WTC11 (cell line): ENCODE measurements around the gene NPR3. TPM values are rescaled to one million over a fixed set of nuclear protein-coding genes. Genes with fewer than 3 reads are reported as not detected.

Source experiments
- ATAC-seq: fragments of 200-7000 bp; cut with Tn5 transposase; 2 replicates; pipeline ENCODE4 v1.10.0; 2021; ENCODE audit warnings: mild to moderate bottlenecking, moderate library complexity
- CTCF ChIA-PET: fragments of 300-600 bp; sonication (Branson Sonifier 250); formaldehyde crosslinking; loops from one replicate; lab custom pipeline; 2021; ENCODE audit warnings: antibody characterized with exemption; lab: Charles Lee
- POLR2A ChIA-PET: fragments of 350-600 bp; sonication (Branson Sonifier 250); formaldehyde crosslinking; loops from one replicate; lab custom pipeline; 2021; ENCODE audit warnings: antibody characterized with exemption; lab: Charles Lee
- DNase-seq: peaks from one replicate; pipeline ENCODE4 v3.0.0; 2021; ENCODE audit warnings: low spot score
- H3K27ac Mint-ChIP-seq: 2 replicates; pipeline ENCODE4 v1.8.0; 2021; ENCODE audit warnings: mixed read lengths
- H3K27me3 Mint-ChIP-seq: 2 replicates; pipeline ENCODE4 v1.8.0; 2021; ENCODE audit warnings: low read depth, mild to moderate bottlenecking, moderate library complexity, mixed read lengths
- H3K36me3 Mint-ChIP-seq: 2 replicates; pipeline ENCODE4 v1.8.0; 2021; ENCODE audit warnings: mixed read lengths
- H3K4me1 Mint-ChIP-seq: 2 replicates; pipeline ENCODE4 v1.8.0; 2022; ENCODE audit warnings: mixed read lengths
- H3K4me3 Mint-ChIP-seq: 2 replicates; pipeline ENCODE4 v1.8.0; 2021; ENCODE audit warnings: mild to moderate bottlenecking, moderate library complexity, mixed read lengths
- H3K9me3 Mint-ChIP-seq: 2 replicates; pipeline ENCODE4 v1.8.0; 2021; ENCODE audit warnings: mixed read lengths
- ATF1 ChIP-seq: sonication (generic); formaldehyde crosslinking; IDR thresholded peaks from 2 replicates; pipeline ENCODE4 v1.8.1; 2023; ENCODE audit warnings: mild to moderate bottlenecking, moderate library complexity, missing genetic modification reagents
- ATF3 ChIP-seq: sonication (generic); formaldehyde crosslinking; conservative IDR thresholded peaks from 2 replicates; pipeline ENCODE4 v1.8.1; 2022; ENCODE audit warnings: mild to moderate bottlenecking, missing genetic modification reagents
- ATF6 ChIP-seq: sonication (generic); formaldehyde crosslinking; IDR thresholded peaks from 2 replicates; pipeline ENCODE4 v1.8.1; 2023; ENCODE audit warnings: mild to moderate bottlenecking, missing genetic modification reagents
- CREB1 ChIP-seq: sonication (generic); formaldehyde crosslinking; IDR thresholded peaks from 2 replicates; pipeline ENCODE4 v1.8.0; 2023; ENCODE audit warnings: mild to moderate bottlenecking, missing genetic modification reagents
- CREM ChIP-seq: sonication (generic); formaldehyde crosslinking; IDR thresholded peaks from 2 replicates; pipeline ENCODE4 v1.8.1; 2022; ENCODE audit warnings: mild to moderate bottlenecking, missing genetic modification reagents, moderate library complexity
- E2F1 ChIP-seq: sonication (generic); formaldehyde crosslinking; IDR thresholded peaks from 2 replicates; pipeline ENCODE4 v1.8.0; 2022; ENCODE audit warnings: mild to moderate bottlenecking, missing genetic modification reagents
- GTF2I ChIP-seq: fragments of 250-450 bp; sonication (Bioruptor Pico); conservative IDR thresholded peaks from 2 replicates; pipeline ENCODE4 v1.4.0; 2021; ENCODE audit warnings: mild to moderate bottlenecking
- IRF2 ChIP-seq: sonication (generic); formaldehyde crosslinking; IDR thresholded peaks from 2 replicates; pipeline ENCODE4 v1.8.0; 2022; ENCODE audit warnings: low read depth, missing genetic modification reagents, borderline replicate concordance
- JUN ChIP-seq: sonication (generic); formaldehyde crosslinking; IDR thresholded peaks from 2 replicates; pipeline ENCODE4 v1.8.0; 2023; ENCODE audit warnings: mild to moderate bottlenecking, missing genetic modification reagents
- KAT7 ChIP-seq: sonication (generic); formaldehyde crosslinking; IDR thresholded peaks from 2 replicates; pipeline ENCODE4 v1.8.1; 2023; ENCODE audit warnings: missing genetic modification reagents, mild to moderate bottlenecking, borderline replicate concordance
- MXD4 ChIP-seq: fragments of 250-450 bp; sonication (Bioruptor Pico); IDR thresholded peaks from 2 replicates; pipeline ENCODE4 v1.8.0; 2021; ENCODE audit warnings: mild to moderate bottlenecking, moderate library complexity, borderline replicate concordance
- NFATC4 ChIP-seq: fragments of 250-450 bp; sonication (Bioruptor Pico); IDR thresholded peaks from 2 replicates; pipeline ENCODE4 v1.9.0; 2021; ENCODE audit warnings: mild to moderate bottlenecking
- NFE2L1 ChIP-seq: sonication (generic); formaldehyde crosslinking; IDR thresholded peaks from 2 replicates; pipeline ENCODE4 v1.8.1; 2023; ENCODE audit warnings: missing genetic modification reagents
- NFYB ChIP-seq: sonication (generic); formaldehyde crosslinking; conservative IDR thresholded peaks from 2 replicates; pipeline ENCODE4 v1.8.0; 2022; ENCODE audit warnings: low read depth, missing genetic modification reagents
- NR2C2 ChIP-seq: sonication (generic); formaldehyde crosslinking; IDR thresholded peaks from 2 replicates; pipeline ENCODE4 v1.8.0; 2022; ENCODE audit warnings: mild to moderate bottlenecking, missing genetic modification reagents
- PREB ChIP-seq: sonication (generic); formaldehyde crosslinking; IDR thresholded peaks from 2 replicates; pipeline ENCODE4 v1.8.1; 2022; ENCODE audit warnings: mild to moderate bottlenecking, missing genetic modification reagents, moderate library complexity, borderline replicate concordance
- RORB ChIP-seq: fragments of 250-450 bp; sonication (Bioruptor Pico); IDR thresholded peaks from 2 replicates; pipeline ENCODE4 v1.9.0; 2021; ENCODE audit warnings: mild to moderate bottlenecking
- SOX15 ChIP-seq: fragments of 250-450 bp; sonication (Bioruptor Pico); IDR thresholded peaks from 2 replicates; pipeline ENCODE4 v1.9.0; 2021; ENCODE audit warnings: mild to moderate bottlenecking
- TEAD1 ChIP-seq: sonication (generic); formaldehyde crosslinking; IDR thresholded peaks from 2 replicates; pipeline ENCODE4 v1.8.0; 2022; ENCODE audit warnings: mild to moderate bottlenecking, missing genetic modification reagents
- ZNF219 ChIP-seq: sonication (generic); formaldehyde crosslinking; IDR thresholded peaks from 2 replicates; pipeline ENCODE4 v1.8.0; 2023; ENCODE audit warnings: missing genetic modification reagents, mild to moderate bottlenecking, borderline replicate concordance
- ZNF416 ChIP-seq: fragments of 250-450 bp; sonication (Bioruptor Pico); IDR thresholded peaks from 2 replicates; pipeline ENCODE4 v1.9.0; 2021; ENCODE audit warnings: mild to moderate bottlenecking, inconsistent platforms
- ZNF671 ChIP-seq: fragments of 250-450 bp; sonication (Bioruptor Pico); IDR thresholded peaks from 2 replicates; pipeline ENCODE4 v1.8.0; 2021; ENCODE audit warnings: mild to moderate bottlenecking
- total RNA-seq: library from RNA; stranded (reverse); gene quantifications from 3 replicates; pipeline ENCODE4 v1.2.3, GENCODE V29; 2021
- TF ChIP-seq, protein P1 (sequence below): sonication (generic); formaldehyde crosslinking; conservative IDR thresholded peaks from 2 replicates; pipeline ENCODE4 v1.8.1; 2023; ENCODE audit warnings: mild to moderate bottlenecking, low read depth, missing genetic modification reagents, moderate library complexity

The NPR3 gene
- total RNA-seq, 1 experiment from 2014 or later, result 0.09 TPM

DNA sequence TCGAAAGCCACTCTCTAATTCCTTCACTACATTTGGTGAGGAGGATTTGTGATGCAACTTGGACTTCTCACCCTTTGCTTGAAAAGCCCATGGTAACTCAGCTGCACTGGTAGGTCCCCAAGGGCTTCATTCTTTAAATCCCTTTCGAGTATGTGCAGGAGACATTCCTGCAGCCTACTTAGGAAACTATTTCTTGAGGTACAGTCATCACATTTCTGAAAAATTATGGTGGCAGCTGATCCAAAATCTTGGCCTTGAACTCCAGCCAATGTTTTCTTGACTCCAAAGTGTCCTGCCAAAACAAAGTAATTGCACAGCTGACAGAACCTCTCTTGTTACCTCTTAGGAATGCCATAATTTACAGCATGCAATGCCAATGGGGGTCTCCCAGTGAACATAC is 99.7 kb downstream of the NPR3 start:
- ATAC-seq, result no peak
- Mint-ChIP-seq H3K27ac (no peak overlapping the region), H3K36me3 (peaks cover 4% of the 10 kb centered on the region), H3K4me1 (no peaks in the 10 kb centered on the region), H3K9me3 (peaks cover 39% of the 10 kb centered on the region), H3K4me3 (no peak overlapping the region), H3K27me3 (peaks cover 3% of the 10 kb centered on the region)
- CTCF ChIA-PET, result interaction anchor here (0.6 kb wide), 1 partner anchor 423 kb away, joined by 4 read pairs; no protein-coding TSS in a partner anchor
- no peak for DNase-seq
- POLR2A ChIA-PET, result no interaction called here
- TF ChIP-seq PREB (CRISPR knock-in tag) (no peak), NFATC4 (CRISPR knock-in tag) (no peak), GTF2I (no peak), ATF6 (CRISPR knock-in tag) (no peak), TEAD1 (CRISPR knock-in tag) (no peak), CREM (no peak), NR2C2 (CRISPR knock-in tag) (no peak), ZNF416 (CRISPR knock-in tag) (no peak), NFE2L1 (CRISPR knock-in tag) (no peak)
- TF ChIP-seq, all 79 proteins: peak for 0

DNA sequence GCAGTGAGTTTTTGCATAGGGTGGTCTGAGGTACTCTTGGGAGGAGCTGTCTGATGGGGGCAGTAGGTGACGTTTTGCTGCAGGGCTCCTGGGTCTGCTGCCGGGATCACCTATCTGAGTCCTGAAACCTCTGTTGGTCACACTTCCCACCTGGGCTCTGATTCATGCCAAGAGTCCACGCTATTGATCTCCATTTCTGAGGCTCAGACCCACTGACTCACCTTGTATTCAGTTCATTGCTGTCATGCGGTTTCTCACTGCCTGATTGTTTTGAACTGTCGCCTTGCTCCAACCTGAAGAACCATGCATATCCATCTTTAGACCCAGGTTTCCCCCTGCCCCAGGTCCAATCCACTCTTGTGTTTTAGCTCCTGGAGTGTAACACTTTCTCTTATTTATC is 101.3 kb downstream of the NPR3 start:
- no peak for ATAC-seq
- POLR2A ChIA-PET, result no interaction called here
- H3K4me3 Mint-ChIP-seq, result no peak overlapping the region

GRCh38 chr5:32814141-32814540 is 103.0 kb downstream of the NPR3 start:
- peaks cover 45% of the 10 kb centered on the region for H3K9me3 Mint-ChIP-seq

More for the DNA sequence above, 101.3 kb downstream of the NPR3 start:
- no peaks in the 10 kb centered on the region for H3K4me1 Mint-ChIP-seq
- H3K27ac Mint-ChIP-seq, result no peak overlapping the region
- H3K36me3 Mint-ChIP-seq, result peaks cover 4% of the 10 kb centered on the region
- CTCF ChIA-PET, result no interaction called here
- DNase-seq, result no peak
- peaks cover 48% of the 10 kb centered on the region for H3K9me3 Mint-ChIP-seq
- TF ChIP-seq ZNF219 (CRISPR knock-in tag) (no peak), E2F1 (CRISPR knock-in tag) (no peak), RORB (CRISPR knock-in tag) (no peak), MXD4 (CRISPR knock-in tag) (no peak), ATF1 (CRISPR knock-in tag) (no peak), CREM (no peak), JUN (CRISPR knock-in tag) (no peak), ATF3 (CRISPR knock-in tag) (no peak)
- H3K27me3 Mint-ChIP-seq, result peaks cover 3% of the 10 kb centered on the region

More at GRCh38 chr5:32814141-32814540, 103.0 kb downstream of the NPR3 start:
- H3K4me1 Mint-ChIP-seq, result no peaks in the 10 kb centered on the region
- H3K27me3 Mint-ChIP-seq, result peaks cover 3% of the 10 kb centered on the region
- ATAC-seq (no peak), DNase-seq (no peak)
- TF ChIP-seq SOX15 (CRISPR knock-in tag) (no peak), NFYB (CRISPR knock-in tag) (no peak), ZNF671 (CRISPR knock-in tag) (no peak), IRF2 (CRISPR knock-in tag) (no peak), CREB1 (CRISPR knock-in tag) (no peak), RORB (CRISPR knock-in tag) (no peak), KAT7 (CRISPR knock-in tag) (no peak)
- TF ChIP-seq, protein P1, sequence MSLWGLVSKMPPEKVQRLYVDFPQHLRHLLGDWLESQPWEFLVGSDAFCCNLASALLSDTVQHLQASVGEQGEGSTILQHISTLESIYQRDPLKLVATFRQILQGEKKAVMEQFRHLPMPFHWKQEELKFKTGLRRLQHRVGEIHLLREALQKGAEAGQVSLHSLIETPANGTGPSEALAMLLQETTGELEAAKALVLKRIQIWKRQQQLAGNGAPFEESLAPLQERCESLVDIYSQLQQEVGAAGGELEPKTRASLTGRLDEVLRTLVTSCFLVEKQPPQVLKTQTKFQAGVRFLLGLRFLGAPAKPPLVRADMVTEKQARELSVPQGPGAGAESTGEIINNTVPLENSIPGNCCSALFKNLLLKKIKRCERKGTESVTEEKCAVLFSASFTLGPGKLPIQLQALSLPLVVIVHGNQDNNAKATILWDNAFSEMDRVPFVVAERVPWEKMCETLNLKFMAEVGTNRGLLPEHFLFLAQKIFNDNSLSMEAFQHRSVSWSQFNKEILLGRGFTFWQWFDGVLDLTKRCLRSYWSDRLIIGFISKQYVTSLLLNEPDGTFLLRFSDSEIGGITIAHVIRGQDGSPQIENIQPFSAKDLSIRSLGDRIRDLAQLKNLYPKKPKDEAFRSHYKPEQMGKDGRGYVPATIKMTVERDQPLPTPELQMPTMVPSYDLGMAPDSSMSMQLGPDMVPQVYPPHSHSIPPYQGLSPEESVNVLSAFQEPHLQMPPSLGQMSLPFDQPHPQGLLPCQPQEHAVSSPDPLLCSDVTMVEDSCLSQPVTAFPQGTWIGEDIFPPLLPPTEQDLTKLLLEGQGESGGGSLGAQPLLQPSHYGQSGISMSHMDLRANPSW (CRISPR knock-in tag), result no peak
- POLR2A ChIA-PET, result interaction anchor here (0.5 kb wide), 1 partner anchor 105 kb away, joined by 4 read pairs; no protein-coding TSS in a partner anchor
- peaks cover 4% of the 10 kb centered on the region for H3K36me3 Mint-ChIP-seq
- H3K4me3 Mint-ChIP-seq, result no peak overlapping the region
- CTCF ChIA-PET, result no interaction called here
- H3K27ac Mint-ChIP-seq, result no peak overlapping the region
